ENCODE results near the gene POC1A. TPM values are rescaled to one million over a fixed set of nuclear protein-coding genes. Genes with fewer than 3 reads are reported as not detected.

The POC1A gene
- total and polyA plus RNA-seq, 9 of the 15 experiments (the other 6 are each of a cell fraction or from before 2014, with no cell fraction given) = 7.2 to 17.5 (median 12.1) TPM

- TF ChIP-seq ELF1 (tag; IDR thresholded peaks at IDR 0.05) (no peak), TARDBP (IDR thresholded peaks at IDR 0.05) (no peak), ZNF23 (CRISPR knock-in tag; IDR thresholded peaks at IDR 0.05) (peak; percentile 90), MLLT1 (IDR thresholded peaks at IDR 0.05) (peak in 1 of 2 experiments; percentile 96; a peak in 2 of 4 replicates), IRF9 (tag; IDR thresholded peaks at IDR 0.05) (no peak), STAG1 (CRISPR knock-in tag; IDR thresholded peaks at IDR 0.05; ENCODE audit: borderline replicate concordance) (no peak), ZMIZ1 (IDR thresholded peaks at IDR 0.05; ENCODE audit: low read depth in 2 of 2, low read length in 2 of 2) (peak in 1 of 2 experiments; percentile 70; a peak in 1 of 4 replicates), ZC3H8 (IDR thresholded peaks at IDR 0.05) (no peak)
Observed at GRCh38 chr3:52061121-52061910, 92.9 kb downstream of the POC1A start (continued).

Measured in K562 (cell line).